Gastrocnemius medialis (tissue), 4 donors: ENCODE measurements around the gene GLI3. TPM values are rescaled to one million over a fixed set of nuclear protein-coding genes. Genes with fewer than 3 reads are reported as not detected.

Experiments used
- ATAC-seq, 2 donors: fragments of 150-250 bp; one replicate each; pipeline ENCODE4 v1.9.1; 2016
- DNase-seq, 2 donors: peaks; one replicate each; pipeline ENCODE4 v3.0.0-alpha.2; 2019
- H3K27ac ChIP-seq, 4 donors: fragments of 200-600 bp; sonication (generic); 1 replicate in 1 of 4; 2 replicates in 3 of 4; pipeline ENCODE4 v1.5.1; 2016 to 2018; ENCODE audit warnings: mild to moderate bottlenecking in 2 of 4, moderate library complexity in 1 of 4
- H3K27me3 ChIP-seq, 3 donors: fragments of 200-600 bp; sonication (generic) in 2 of 3; 1 replicate in 1 of 3; 2 replicates in 2 of 3; pipeline versions ENCODE4 v1.5.1 to v1.6.0; 2016 to 2019; ENCODE audit warnings: mild to moderate bottlenecking in 1 of 3, moderate library complexity in 1 of 3
- H3K36me3 ChIP-seq, 2 donors: fragments of 200-600 bp; sonication (generic) in 1 of 2; one replicate each; pipeline ENCODE4 v1.5.1; 2017 to 2018
- H3K4me1 ChIP-seq, 2 donors: fragments of 200-600 bp; sonication (generic) in 1 of 2; one replicate each; pipeline ENCODE4 v1.5.1; 2016 to 2017; ENCODE audit warnings: mild to moderate bottlenecking in 2 of 2
- H3K4me3 ChIP-seq, 4 donors: fragments of 200-600 bp; sonication (generic) in 3 of 4; 1 replicate in 1 of 4; 2 replicates in 3 of 4; pipeline ENCODE4 v1.5.1; 2016 to 2019; ENCODE audit warnings: mild to moderate bottlenecking in 2 of 4
- H3K9me3 ChIP-seq, 3 donors: fragments of 200-600 bp; sonication (generic) in 2 of 3; 1 replicate in 1 of 3; 2 replicates in 2 of 3; pipeline ENCODE4 v1.5.1; 2016 to 2019
- CTCF ChIP-seq, 5 experiments: fragments of 450-650 bp in 3 of 5; fragments of 200-600 bp in 2 of 5; sonication (generic) in 2 of 5; IDR thresholded peaks in 4 of 5; conservative IDR thresholded peaks in 1 of 5; 1 replicate in 4 of 5; 2 replicates in 1 of 5; pipeline ENCODE4 v1.5.1; 2016 to 2019; ENCODE audit warnings: antibody characterized with exemption in 5 of 5, mild to moderate bottlenecking in 3 of 5, moderate library complexity in 3 of 5
- POLR2A ChIP-seq, 2 donors: fragments of 450-650 bp; IDR thresholded peaks; one replicate each; pipeline ENCODE4 v1.6.1; 2017; ENCODE audit warnings: antibody characterized with exemption in 2 of 2, mild to moderate bottlenecking in 2 of 2, moderate library complexity in 2 of 2
- in situ Hi-C, 4 donors: fragments of 200-750 bp; cut with MboI; loops; one replicate each; pipeline versions ENCODE4 v1.15.0 to v1.8.0; 2017; ENCODE audit warnings: low sequenced_read_pairs in 4 of 4
- intact Hi-C: fragments of 100-400 bp; cut with DNase I; formaldehyde crosslinking; loops from one replicate; pipeline ENCODE4 v1.15.1; 2023; ENCODE audit warnings: low total_unique reads
- total RNA-seq, 4 donors: library from RNA; depleted of rRNA; stranded (reverse); fragments of >200 nt; gene quantifications; one replicate each; pipeline versions ENCODE4 v1.1.0 to v1.2.3, GENCODE V29; 2016

Gene GLI3
- total RNA-seq, 4 donors from 2014 or later, result 0.46 to 1.6 (median 0.81) TPM

GRCh38 chr7:42226354-42226941 is 10.6 kb downstream of the GLI3 start:
- DNase-seq, result no peak
- Histone ChIP-seq H3K36me3 (no peaks in the 10 kb centered on the region), H3K4me3 (no peak overlapping the region), H3K9me3 (no peaks in the 10 kb centered on the region), H3K27ac (no peak overlapping the region), H3K27me3 (peaks cover 14 to 21% (median 20%) of the 10 kb centered on the region in 3 donors), H3K4me1 (peaks cover 3 to 10% of the 10 kb centered on the region in 2 donors)
- in situ Hi-C loops (loop anchor here in 1 of 4 donors (25.0 kb wide), 1 partner anchor 239 kb away; no protein-coding TSS in a partner anchor), intact Hi-C loops (loop anchor here (10.0 kb wide), 1 partner anchor 122 kb away; no protein-coding TSS in a partner anchor)
- TF ChIP-seq CTCF (IDR thresholded peaks at IDR 0.05 in 4 of 5, conservative IDR thresholded peaks at IDR 0.05 in 1 of 5) (no peak), POLR2A (IDR thresholded peaks at IDR 0.05) (no peak)
- ATAC-seq, result no peak

- ATAC-seq (no peak), DNase-seq (no peak)
- Histone ChIP-seq H3K9me3 (no peaks in the 10 kb centered on the region), H3K4me3 (no peak overlapping the region), H3K27ac (no peak overlapping the region), H3K27me3 (peaks cover 9 to 20% (median 14%) of the 10 kb centered on the region in 3 donors), H3K36me3 (no peaks in the 10 kb centered on the region), H3K4me1 (peaks cover 3 to 10% of the 10 kb centered on the region in 2 donors)
- in situ Hi-C loops, result loop anchor here in 1 of 4 donors (25.0 kb wide), 1 partner anchor 237 kb away; no protein-coding TSS in a partner anchor
- intact Hi-C loops, result loop anchor here (10.0 kb wide), 1 partner anchor 120 kb away; no protein-coding TSS in a partner anchor
- TF ChIP-seq POLR2A (IDR thresholded peaks at IDR 0.05) (no peak), CTCF (IDR thresholded peaks at IDR 0.05 in 4 of 5, conservative IDR thresholded peaks at IDR 0.05 in 1 of 5) (no peak)
These were observed 12.5 kb downstream of the GLI3 start for GRCh38 chr7:42224391-42225003.

- Histone ChIP-seq H3K4me3 (no peak overlapping the region), H3K4me1 (peaks cover 0 to 5% of the 10 kb centered on the region in 2 donors), H3K9me3 (no peaks in the 10 kb centered on the region), H3K27ac (no peak overlapping the region), H3K27me3 (peaks cover 7 to 12% (median 9%) of the 10 kb centered on the region in 3 donors), H3K36me3 (no peaks in the 10 kb centered on the region)
- ATAC-seq (no peak), DNase-seq (no peak)
- in situ Hi-C loops, result no loop called here
- TF ChIP-seq CTCF (IDR thresholded peaks at IDR 0.05 in 4 of 5, conservative IDR thresholded peaks at IDR 0.05 in 1 of 5), result no peak
- no peak for TF ChIP-seq POLR2A (IDR thresholded peaks at IDR 0.05)
- intact Hi-C loops, result loop anchor here (10.0 kb wide), 1 partner anchor 118 kb away; no protein-coding TSS in a partner anchor
These were observed 14.1 kb downstream of the GLI3 start for GRCh38 chr7:42222891-42223290.

GRCh38 chr7:42222125-42222524 is 14.9 kb downstream of the GLI3 start:
- Histone ChIP-seq H3K4me3 (no peak overlapping the region), H3K27ac (no peak overlapping the region), H3K4me1 (no peaks in the 10 kb centered on the region), H3K9me3 (no peaks in the 10 kb centered on the region), H3K27me3 (peaks cover 0 to 9% (median 7%) of the 10 kb centered on the region in 3 donors), H3K36me3 (no peaks in the 10 kb centered on the region)
- intact Hi-C loops, result loop anchor here (10.0 kb wide), 1 partner anchor 117 kb away; no protein-coding TSS in a partner anchor
- no peak for ATAC-seq
- no peak for TF ChIP-seq CTCF (IDR thresholded peaks at IDR 0.05 in 4 of 5, conservative IDR thresholded peaks at IDR 0.05 in 1 of 5)
- TF ChIP-seq POLR2A (IDR thresholded peaks at IDR 0.05), result no peak
- DNase-seq, result no peak
- in situ Hi-C loops, result no loop called here
